RWPE2 (cell line): ENCODE measurements around the gene ORMDL2.

ENCODE experiments used
- ATAC-seq: fragments of 200-7000 bp; cut with Tn5 transposase; 3 replicates; pipeline ENCODE4 v1.9.1; 2021; ENCODE audit warnings: low read depth
- DNase-seq: peaks from one replicate; pipeline ENCODE4 v3.0.0-alpha.2; 2020; ENCODE audit warnings: low spot score
- H3K27ac ChIP-seq: fragments of 450-650 bp; 2 replicates; pipeline ENCODE4 v1.5.1; 2017; ENCODE audit warnings: mild to moderate bottlenecking; ENCODE audit not compliant: poor library complexity, severe bottlenecking
- H3K27me3 ChIP-seq: fragments of 250-450 bp; sonication (Bioruptor Pico); 2 replicates; pipeline ENCODE4 v1.5.1; 2021; ENCODE audit warnings: mild to moderate bottlenecking, moderate library complexity; ENCODE audit not compliant: insufficient read depth, poor library complexity, severe bottlenecking
- H3K36me3 ChIP-seq: fragments of 250-450 bp; sonication (Bioruptor Pico); 2 replicates; pipeline ENCODE4 v1.5.1; 2020; ENCODE audit warnings: low read depth, mild to moderate bottlenecking, moderate library complexity
- H3K4me1 ChIP-seq: fragments of 250-450 bp; sonication (Bioruptor Pico); 2 replicates; pipeline ENCODE4 v1.5.1; 2021; ENCODE audit warnings: mild to moderate bottlenecking, moderate library complexity; ENCODE audit not compliant: insufficient read depth, poor library complexity, severe bottlenecking
- H3K4me3 ChIP-seq: fragments of 250-450 bp; sonication (Bioruptor Pico); 2 replicates; pipeline ENCODE4 v1.5.1; 2021; ENCODE audit warnings: mild to moderate bottlenecking, moderate library complexity; ENCODE audit not compliant: severe bottlenecking
- H3K9me3 ChIP-seq: fragments of 250-450 bp; sonication (Bioruptor Pico); 2 replicates; pipeline ENCODE4 v1.5.1; 2021; ENCODE audit warnings: mild to moderate bottlenecking, moderate library complexity; ENCODE audit not compliant: severe bottlenecking
- TF ChIP-seq, protein P1 (sequence below): fragments of 450-650 bp; IDR thresholded peaks from one replicate; pipeline ENCODE4 v1.5.1; 2017; ENCODE audit warnings: mild to moderate bottlenecking, moderate library complexity; ENCODE audit not compliant: poor library complexity, severe bottlenecking

Gene ORMDL2

DNA sequence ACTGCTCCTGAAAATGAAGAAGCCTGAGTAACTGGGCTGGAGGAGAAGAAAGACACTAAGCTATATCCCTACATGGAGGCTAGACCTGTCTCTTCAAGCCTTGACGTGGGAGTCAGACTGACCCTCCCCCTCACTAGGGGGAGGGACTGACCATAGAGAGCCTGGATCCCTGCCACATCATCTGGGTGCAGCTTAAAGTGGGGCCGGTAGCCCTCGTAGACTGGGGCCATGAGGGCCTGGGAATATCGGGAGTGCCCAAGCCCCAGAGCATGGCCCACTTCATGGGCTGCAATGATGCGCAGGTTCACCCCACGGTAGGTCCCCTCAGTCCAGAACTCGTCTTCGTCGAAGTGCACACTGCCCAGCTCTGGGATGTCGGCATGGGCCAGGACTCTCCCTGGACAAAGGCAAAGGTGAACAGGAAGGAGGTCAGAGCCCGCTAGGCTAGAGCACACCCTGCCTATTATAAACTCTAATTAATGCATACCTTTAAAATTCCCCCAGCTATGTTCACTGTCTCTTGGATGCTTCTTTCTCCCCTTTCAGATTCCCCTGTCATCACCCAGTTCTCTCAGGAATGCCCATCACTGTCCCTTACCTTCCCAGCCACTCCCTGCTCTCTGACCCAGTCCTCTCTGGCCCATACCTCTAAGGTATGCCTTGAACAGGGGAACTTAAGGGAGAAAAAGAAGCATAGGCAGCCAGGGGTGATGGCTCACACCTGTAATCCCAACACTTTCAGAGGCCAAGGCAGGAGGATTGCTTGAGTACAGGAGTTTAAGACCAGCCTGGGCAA lies 21.7 kb downstream of the ORMDL2 start:
- Histone ChIP-seq H3K27ac (no peak overlapping the region), H3K4me1 (no peaks in the 10 kb centered on the region), H3K27me3 (no peaks in the 10 kb centered on the region), H3K9me3 (no peaks in the 10 kb centered on the region), H3K36me3 (no peaks in the 10 kb centered on the region), H3K4me3 (no peak overlapping the region)
- ATAC-seq (no peak), DNase-seq (no peak)
- TF ChIP-seq, protein P1, sequence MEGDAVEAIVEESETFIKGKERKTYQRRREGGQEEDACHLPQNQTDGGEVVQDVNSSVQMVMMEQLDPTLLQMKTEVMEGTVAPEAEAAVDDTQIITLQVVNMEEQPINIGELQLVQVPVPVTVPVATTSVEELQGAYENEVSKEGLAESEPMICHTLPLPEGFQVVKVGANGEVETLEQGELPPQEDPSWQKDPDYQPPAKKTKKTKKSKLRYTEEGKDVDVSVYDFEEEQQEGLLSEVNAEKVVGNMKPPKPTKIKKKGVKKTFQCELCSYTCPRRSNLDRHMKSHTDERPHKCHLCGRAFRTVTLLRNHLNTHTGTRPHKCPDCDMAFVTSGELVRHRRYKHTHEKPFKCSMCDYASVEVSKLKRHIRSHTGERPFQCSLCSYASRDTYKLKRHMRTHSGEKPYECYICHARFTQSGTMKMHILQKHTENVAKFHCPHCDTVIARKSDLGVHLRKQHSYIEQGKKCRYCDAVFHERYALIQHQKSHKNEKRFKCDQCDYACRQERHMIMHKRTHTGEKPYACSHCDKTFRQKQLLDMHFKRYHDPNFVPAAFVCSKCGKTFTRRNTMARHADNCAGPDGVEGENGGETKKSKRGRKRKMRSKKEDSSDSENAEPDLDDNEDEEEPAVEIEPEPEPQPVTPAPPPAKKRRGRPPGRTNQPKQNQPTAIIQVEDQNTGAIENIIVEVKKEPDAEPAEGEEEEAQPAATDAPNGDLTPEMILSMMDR: no peak

DNA sequence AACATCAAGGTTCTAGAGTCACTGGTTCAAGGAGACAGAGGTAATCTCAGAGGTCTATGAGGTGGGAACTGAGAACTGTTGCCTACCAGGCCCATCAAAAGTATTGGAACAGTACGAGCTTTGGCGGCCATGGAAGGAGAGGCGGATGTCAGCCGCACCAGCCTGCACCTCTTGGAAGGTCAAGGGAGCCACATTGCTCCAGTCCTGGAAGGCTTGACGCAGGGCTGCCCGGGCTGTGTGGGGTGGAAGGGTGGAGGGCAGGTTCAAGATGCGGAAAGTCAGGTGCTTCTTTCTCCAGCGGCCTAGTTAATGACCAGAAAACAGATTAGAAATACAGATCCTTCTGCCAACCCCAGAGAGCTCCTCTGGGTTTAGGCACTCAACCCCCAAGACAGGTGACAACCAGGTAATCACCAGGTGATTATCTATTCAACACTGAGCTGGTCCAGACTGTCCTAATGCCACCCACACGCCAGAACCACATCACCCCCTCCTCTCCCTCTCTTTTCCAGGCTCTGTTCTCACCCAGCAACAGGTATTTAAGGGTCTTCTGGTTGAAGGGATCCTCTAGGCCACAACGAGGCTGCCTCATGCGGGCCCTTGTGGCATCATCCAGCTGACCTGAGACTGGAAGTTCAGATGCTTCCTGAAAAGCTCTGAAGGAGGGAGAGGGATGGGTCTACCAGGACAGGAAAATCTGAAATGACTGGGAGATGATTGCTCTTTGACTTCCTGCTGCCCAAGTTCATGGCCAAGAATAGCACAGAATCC lies 22.9 kb downstream of the ORMDL2 start:
- H3K4me1 ChIP-seq: no peaks in the 10 kb centered on the region
- no peaks in the 10 kb centered on the region for H3K9me3 ChIP-seq
- no peaks in the 10 kb centered on the region for H3K36me3 ChIP-seq
- TF ChIP-seq, protein P1: no peak
- DNase-seq: no peak
- no peak overlapping the region for H3K27ac ChIP-seq
- ATAC-seq: no peak
- no peaks in the 10 kb centered on the region for H3K27me3 ChIP-seq
- H3K4me3 ChIP-seq: no peak overlapping the region

DNA sequence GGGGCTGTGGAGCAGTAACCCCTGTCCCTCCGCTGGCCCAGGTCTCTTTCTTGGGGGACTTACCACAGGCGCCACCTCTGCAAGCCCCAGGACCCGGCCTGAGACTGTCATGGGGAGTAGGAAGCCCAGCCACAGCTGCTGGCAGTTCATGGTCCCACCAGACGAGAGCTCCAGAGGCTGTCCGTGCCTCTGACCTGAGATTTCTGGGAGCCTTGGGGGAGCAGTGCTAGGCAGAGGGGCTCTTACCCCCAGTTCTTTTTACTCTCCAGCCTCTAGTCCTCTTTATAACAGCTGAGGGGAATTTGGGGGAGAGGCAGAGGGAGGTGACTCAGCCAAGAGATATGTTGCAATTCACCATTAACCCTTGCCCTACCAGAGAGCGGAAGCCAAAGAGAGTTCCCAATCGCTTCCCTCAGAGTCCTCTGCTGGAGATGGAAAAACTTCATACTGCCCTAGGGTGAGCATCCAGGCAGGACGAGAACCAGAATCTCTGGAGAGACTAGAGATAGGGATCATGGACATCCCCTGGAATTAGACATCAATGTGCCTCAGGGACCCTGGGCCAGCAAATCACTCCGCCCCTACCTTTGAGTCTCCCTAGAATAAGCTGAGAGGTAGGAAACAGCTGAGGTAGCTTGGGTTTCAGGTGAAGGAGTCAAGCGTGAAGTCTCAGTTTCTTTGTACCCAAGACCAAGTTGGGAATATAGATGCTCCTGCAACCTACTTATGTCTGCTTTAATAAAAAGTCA lies 25.0 kb downstream of the ORMDL2 start, which contains the start of gene MMP19:
Gene MMP19 (minus strand): TSS at position 256 of the 749 bp plus-strand sequence. CDS start 106 bp downstream, at position 150.
- H3K27me3 ChIP-seq: no peaks in the 10 kb centered on the region
- TF ChIP-seq, protein P1: no peak
- no peaks in the 10 kb centered on the region for H3K9me3 ChIP-seq
- no peaks in the 10 kb centered on the region for H3K36me3 ChIP-seq
- H3K4me1 ChIP-seq: peaks cover 11% of the 10 kb centered on the region
- H3K4me3 ChIP-seq: peak within 1 kb of the TSS; percentile 8
- DNase-seq (no peak), ATAC-seq (peak; percentile 65)
- H3K27ac ChIP-seq: peak within 1 kb of the TSS; percentile 35

DNA sequence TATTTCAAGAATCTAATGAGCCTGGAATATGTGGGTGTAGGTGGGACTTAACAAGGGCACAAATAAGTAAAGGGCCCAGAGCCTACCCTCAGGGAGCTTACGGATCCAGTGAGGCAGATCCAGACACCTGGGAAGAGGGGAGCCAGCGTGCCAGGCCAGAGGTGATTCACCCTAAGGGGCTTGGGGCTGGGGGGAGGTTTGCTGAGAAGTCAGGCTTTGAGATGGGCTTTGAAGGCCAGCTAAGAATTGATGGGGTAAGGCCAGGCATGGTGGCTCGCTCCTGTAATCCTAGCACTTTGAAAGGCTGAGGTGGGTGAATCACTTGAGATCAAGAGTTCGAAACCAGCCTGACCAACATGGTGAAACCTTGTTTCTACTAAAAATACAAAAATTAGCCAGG lies 25.6 kb downstream of the ORMDL2 start:
- Histone ChIP-seq H3K27ac (peak overlapping the region; percentile 35), H3K27me3 (no peaks in the 10 kb centered on the region), H3K9me3 (no peaks in the 10 kb centered on the region), H3K36me3 (no peaks in the 10 kb centered on the region), H3K4me3 (no peak overlapping the region), H3K4me1 (peaks cover 13% of the 10 kb centered on the region)
- ATAC-seq: no peak
- TF ChIP-seq, protein P1: no peak
- no peak for DNase-seq
